ENCODE data around the gene USP34. TPM values are rescaled to one million over a fixed set of nuclear protein-coding genes. Genes with fewer than 3 reads are reported as not detected.
A peak's percentile ranks its signal among the peaks of the same experiment; 100 is the strongest.

USP34 gene
- total RNA-seq, 1 experiment from 2014 or later = 91.4 TPM

DNA sequence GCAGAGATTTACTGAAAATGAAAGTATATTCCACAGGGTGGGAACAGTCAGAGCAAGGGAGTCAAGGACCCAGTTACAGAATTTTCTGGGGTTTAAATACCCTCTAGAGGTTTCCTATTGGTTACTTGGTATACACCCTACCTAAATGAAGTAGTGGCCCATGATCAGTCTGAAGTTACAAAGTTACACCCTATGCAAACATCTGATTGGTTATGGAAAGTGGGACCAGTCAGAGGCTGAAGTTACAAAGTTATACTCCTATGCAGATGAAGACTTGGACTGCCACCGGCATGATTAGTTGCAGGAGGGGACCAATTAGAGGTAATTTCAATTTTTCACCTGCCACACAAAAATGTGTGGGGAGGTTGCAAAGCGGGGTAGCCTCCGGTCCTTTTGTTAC, 56.2 kb downstream of the USP34 start:
- no peaks in the 10 kb centered on the region for H3K9me3 ChIP-seq (ENCODE audit: control insufficient read depth, insufficient read depth, low read depth, low read length)
- H3K4me3 ChIP-seq (ENCODE audit: low read depth in 2 of 2, low read length in 2 of 2) = no peak overlapping the region
- intact Hi-C loops (cut with micrococcal nuclease; ENCODE audit: unreplicated experiment) = no loop called here
- no peaks in the 10 kb centered on the region for H3K27me3 ChIP-seq (ENCODE audit: control insufficient read depth, insufficient read depth, low read length)
- no TSS peak for BruUV-seq (replicated peaks)
- POLR2A ChIA-PET = no interaction called here
- no peaks in the 10 kb centered on the region for H3K4me1 ChIP-seq (ENCODE audit: control insufficient read depth, insufficient read depth, low read length)
- H3K27ac ChIP-seq (ENCODE audit: low read length) = no peak overlapping the region
- no peak for ATAC-seq
- no peak for TF ChIP-seq TCF7L2 (IDR thresholded peaks at IDR 0.05; ENCODE audit: low read depth, low read length)
- no peak for TF ChIP-seq POLR2AphosphoS5 (IDR thresholded peaks at IDR 0.05; ENCODE audit: low read depth, low read length)
- TF ChIP-seq SIN3A (IDR thresholded peaks at IDR 0.05; ENCODE audit: borderline replicate concordance, insufficient read depth, low read depth, low read length) = no peak
- TF ChIP-seq, protein P1, sequence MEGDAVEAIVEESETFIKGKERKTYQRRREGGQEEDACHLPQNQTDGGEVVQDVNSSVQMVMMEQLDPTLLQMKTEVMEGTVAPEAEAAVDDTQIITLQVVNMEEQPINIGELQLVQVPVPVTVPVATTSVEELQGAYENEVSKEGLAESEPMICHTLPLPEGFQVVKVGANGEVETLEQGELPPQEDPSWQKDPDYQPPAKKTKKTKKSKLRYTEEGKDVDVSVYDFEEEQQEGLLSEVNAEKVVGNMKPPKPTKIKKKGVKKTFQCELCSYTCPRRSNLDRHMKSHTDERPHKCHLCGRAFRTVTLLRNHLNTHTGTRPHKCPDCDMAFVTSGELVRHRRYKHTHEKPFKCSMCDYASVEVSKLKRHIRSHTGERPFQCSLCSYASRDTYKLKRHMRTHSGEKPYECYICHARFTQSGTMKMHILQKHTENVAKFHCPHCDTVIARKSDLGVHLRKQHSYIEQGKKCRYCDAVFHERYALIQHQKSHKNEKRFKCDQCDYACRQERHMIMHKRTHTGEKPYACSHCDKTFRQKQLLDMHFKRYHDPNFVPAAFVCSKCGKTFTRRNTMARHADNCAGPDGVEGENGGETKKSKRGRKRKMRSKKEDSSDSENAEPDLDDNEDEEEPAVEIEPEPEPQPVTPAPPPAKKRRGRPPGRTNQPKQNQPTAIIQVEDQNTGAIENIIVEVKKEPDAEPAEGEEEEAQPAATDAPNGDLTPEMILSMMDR (IDR thresholded peaks at IDR 0.05) = no peak
- TF ChIP-seq, protein P2, sequence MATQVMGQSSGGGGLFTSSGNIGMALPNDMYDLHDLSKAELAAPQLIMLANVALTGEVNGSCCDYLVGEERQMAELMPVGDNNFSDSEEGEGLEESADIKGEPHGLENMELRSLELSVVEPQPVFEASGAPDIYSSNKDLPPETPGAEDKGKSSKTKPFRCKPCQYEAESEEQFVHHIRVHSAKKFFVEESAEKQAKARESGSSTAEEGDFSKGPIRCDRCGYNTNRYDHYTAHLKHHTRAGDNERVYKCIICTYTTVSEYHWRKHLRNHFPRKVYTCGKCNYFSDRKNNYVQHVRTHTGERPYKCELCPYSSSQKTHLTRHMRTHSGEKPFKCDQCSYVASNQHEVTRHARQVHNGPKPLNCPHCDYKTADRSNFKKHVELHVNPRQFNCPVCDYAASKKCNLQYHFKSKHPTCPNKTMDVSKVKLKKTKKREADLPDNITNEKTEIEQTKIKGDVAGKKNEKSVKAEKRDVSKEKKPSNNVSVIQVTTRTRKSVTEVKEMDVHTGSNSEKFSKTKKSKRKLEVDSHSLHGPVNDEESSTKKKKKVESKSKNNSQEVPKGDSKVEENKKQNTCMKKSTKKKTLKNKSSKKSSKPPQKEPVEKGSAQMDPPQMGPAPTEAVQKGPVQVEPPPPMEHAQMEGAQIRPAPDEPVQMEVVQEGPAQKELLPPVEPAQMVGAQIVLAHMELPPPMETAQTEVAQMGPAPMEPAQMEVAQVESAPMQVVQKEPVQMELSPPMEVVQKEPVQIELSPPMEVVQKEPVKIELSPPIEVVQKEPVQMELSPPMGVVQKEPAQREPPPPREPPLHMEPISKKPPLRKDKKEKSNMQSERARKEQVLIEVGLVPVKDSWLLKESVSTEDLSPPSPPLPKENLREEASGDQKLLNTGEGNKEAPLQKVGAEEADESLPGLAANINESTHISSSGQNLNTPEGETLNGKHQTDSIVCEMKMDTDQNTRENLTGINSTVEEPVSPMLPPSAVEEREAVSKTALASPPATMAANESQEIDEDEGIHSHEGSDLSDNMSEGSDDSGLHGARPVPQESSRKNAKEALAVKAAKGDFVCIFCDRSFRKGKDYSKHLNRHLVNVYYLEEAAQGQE (IDR thresholded peaks at IDR 0.05; ENCODE audit: insufficient read depth in 1 of 2, low read depth in 2 of 2, low read length in 1 of 2) = no peak
- DNase-seq (ENCODE audit: low read depth, low spot score) = no peak
- H3K36me3 ChIP-seq (ENCODE audit: control insufficient read depth, insufficient read depth, low read length) = no peaks in the 10 kb centered on the region; the same call in none of the 2 replicates
- CTCF ChIA-PET = no interaction called here
- in situ Hi-C loops (cut with HindIII; ENCODE audit: low pct_unique_long_range_greater_than_20kb, low sequenced_read_pairs) = no loop called here

DNA sequence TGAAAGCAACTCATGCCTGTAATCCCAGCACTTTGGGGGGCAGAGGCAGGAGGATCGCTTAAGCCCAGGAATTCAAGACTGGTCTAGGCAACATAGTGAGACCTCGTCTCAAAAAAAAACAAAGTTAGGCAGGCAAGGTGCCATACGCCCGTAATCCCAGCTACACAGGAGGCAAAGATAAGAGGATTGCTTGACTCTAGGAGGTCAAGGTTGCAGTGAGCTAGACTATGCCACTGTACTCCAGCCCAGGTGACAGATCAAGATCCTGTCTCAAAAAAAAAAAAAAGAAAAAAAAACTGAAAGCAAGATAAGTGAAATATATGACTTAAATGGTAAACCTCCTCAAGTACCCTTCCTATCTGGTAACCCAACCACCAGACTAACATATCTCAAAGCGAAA, 59.8 kb downstream of the USP34 start:
- ATAC-seq (no peak), DNase-seq (ENCODE audit: low read depth, low spot score) (no peak)
- in situ Hi-C loops (cut with HindIII; ENCODE audit: low pct_unique_long_range_greater_than_20kb, low sequenced_read_pairs) = no loop called here
- no peak overlapping the region for H3K4me3 ChIP-seq (ENCODE audit: low read depth in 2 of 2, low read length in 2 of 2)
- POLR2A ChIA-PET = no interaction called here
- TF ChIP-seq, protein P1 (IDR thresholded peaks at IDR 0.05) = no peak
- TF ChIP-seq POLR2AphosphoS5 (IDR thresholded peaks at IDR 0.05; ENCODE audit: low read depth, low read length) = no peak
- TF ChIP-seq, protein P2 (IDR thresholded peaks at IDR 0.05; ENCODE audit: insufficient read depth in 1 of 2, low read depth in 2 of 2, low read length in 1 of 2) = no peak
- TF ChIP-seq SIN3A (IDR thresholded peaks at IDR 0.05; ENCODE audit: borderline replicate concordance, insufficient read depth, low read depth, low read length) = no peak
- TF ChIP-seq TCF7L2 (IDR thresholded peaks at IDR 0.05; ENCODE audit: low read depth, low read length) = no peak
- CTCF ChIA-PET = no interaction called here
- no peaks in the 10 kb centered on the region for H3K27me3 ChIP-seq (ENCODE audit: control insufficient read depth, insufficient read depth, low read length)
- H3K9me3 ChIP-seq (ENCODE audit: control insufficient read depth, insufficient read depth, low read depth, low read length) = no peaks in the 10 kb centered on the region
- intact Hi-C loops (cut with micrococcal nuclease; ENCODE audit: unreplicated experiment) = no loop called here
- no peak overlapping the region for H3K27ac ChIP-seq (ENCODE audit: low read length)
- TSS peak; percentile 39 for BruUV-seq (replicated peaks)
- H3K4me1 ChIP-seq (ENCODE audit: control insufficient read depth, insufficient read depth, low read length) = no peaks in the 10 kb centered on the region
- H3K36me3 ChIP-seq (ENCODE audit: control insufficient read depth, insufficient read depth, low read length) = no peaks in the 10 kb centered on the region
